Stimulated activated CD4-positive, alpha-beta T cell treated with anti-CD3 and anti-CD28 coated beads, Interleukin-4, amount 100 ng/mL, for 48 hours (primary cell): Measurements from ENCODE around the gene COL8A1.
"Not testable (repeated sequence)": the region's sequence is repeated elsewhere in the genome, so short reads cannot be mapped to it uniquely, and the experiment has no call there.

ENCODE experiments used
- DNase-seq, 2 donors: peaks; one replicate each; pipeline ENCODE4 v3.0.0-alpha.2; 2020; ENCODE audit warnings: low read depth in 2 of 2

The COL8A1 gene

DNA sequence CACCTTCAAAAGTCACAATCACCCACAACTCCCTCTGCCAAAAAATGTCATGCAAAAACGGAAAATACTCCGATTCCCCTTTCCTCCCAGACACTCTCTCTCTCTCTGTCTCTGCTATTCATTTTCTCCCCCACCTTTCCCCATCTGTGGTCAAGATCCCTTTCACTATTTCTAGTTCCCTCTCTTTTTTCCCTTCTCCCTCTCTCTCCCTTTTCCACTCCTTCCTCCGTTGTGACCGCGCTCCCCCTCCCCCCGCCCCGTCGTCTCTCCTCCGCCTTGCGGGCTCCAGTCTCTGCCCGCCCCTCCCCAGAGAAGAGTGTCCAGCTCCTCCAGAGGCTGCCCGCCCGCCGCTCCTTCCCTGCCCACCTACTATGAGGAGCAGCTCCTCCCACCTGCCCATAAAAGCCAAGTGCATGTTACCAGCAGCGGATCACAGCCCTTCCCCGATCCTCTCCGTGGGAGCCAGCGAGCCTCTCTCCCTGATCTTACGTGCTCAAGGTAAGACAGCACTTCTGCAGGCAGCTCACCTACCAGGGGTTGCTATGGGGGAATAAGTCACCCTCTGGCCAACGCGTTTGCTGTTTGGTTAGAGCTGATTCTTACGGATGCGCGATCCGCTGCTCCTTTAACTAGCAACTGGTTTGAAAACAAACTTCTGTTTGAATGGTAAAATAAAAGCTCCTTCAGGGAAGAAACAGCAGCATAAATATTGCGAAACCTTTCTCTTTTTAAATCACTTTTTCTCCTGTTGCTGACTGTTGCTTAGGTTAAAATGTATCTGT lies at the start of gene COL8A1:
COL8A1 (plus strand) TSS at position 428 of the 782 bp plus-strand sequence. CDS start 152,089 bp downstream, outside the sequence.
- no peak for DNase-seq

DNA sequence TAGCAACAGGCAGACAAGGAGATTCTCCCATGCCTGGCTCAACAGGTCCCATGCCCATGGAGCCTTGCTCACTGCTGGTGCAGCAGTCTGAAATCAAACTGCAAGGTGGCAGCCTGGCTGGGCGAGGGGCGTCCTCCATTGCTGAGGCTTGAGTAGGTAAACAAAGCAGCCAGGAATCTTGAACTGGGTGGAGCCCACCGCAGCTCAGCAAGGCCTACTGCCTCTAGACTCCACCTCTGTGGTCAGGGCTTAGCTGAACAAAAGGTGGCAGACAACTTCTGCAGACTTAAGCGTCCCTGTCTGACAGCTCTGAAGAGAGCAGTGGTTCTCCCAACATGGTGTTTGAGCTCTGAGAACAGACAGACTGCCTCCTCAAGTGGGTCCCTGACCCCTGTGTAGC lies 49.2 kb upstream of the COL8A1 start:
- DNase-seq = not testable (repeated sequence)

DNA sequence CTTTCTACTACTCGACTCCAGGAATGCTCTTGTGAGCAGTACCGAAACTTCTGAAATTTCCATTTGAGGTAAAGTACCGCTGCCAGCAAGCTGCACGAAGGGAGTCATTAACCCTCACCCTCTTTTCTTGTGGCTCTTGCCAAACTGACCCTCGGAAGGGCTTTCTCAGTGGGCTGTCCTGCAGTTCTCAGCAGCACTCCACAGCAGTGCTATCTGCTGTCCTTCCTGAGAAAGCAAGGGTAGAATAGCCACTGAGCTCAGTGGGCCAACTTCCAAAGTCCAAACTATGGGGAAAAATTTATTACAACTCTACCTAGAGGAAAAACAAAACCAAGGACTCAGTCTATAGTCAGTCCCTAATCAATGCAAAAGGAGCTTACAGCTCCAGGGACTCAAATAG lies 38.5 kb upstream of the COL8A1 start:
- DNase-seq = no peak

DNA sequence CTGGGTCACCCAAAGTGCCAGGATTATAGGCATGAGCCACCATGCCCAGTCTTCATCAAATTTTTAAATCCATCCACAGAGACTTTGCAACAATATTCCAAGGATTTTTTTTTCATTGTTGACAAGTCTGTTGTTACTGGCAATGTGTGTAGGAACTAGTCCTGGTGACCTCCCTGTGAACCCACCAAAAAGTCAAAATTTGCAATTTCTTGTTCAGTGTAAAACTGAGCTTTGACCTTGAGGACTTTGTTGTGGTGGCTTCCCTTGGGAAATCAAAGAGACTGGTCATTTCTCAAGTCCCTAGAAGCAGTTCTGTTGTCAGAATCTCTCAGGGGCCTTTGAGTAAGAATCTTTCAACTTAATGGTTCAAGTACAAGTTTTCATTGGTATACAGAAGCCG lies 36.9 kb upstream of the COL8A1 start:
- DNase-seq = no peak

DNA sequence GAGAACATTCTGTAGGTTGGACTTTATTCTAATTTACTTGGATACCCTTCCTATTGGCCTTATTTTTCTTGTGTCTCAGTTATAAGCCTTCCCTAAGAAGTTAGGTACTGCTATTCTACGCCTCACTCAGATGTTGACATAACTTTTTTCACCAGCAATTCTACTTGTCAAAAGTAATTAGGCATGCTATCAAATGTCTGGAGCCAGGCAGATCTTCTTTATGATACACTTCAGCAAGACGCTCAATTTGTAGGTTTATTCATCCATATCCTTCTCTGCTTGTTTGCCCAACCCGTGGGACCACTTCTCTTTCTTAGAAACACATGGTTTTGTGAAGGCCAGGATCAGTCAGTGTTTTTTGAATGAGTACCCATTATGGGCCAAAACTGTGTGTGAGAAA lies 36.2 kb upstream of the COL8A1 start:
- no peak for DNase-seq

DNA sequence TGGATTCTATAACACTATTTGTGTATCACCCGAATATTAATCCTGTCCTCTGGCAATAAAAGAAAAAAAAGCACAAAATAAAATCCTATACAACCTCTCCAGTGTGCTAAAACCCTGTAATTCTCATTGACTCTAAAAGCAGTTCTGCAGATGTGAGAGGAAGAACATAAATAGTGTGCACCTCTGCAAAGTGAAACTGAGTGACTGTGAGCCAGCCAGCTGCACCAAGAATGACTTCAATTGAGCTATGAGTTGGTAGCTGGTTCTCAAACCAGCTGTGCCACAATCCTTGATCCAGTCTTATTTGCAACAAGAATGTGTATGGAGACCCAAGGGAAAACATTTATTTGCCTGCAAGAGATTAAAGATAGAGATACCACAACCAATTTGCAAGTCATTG lies 31.2 kb upstream of the COL8A1 start:
- DNase-seq = no peak

DNA sequence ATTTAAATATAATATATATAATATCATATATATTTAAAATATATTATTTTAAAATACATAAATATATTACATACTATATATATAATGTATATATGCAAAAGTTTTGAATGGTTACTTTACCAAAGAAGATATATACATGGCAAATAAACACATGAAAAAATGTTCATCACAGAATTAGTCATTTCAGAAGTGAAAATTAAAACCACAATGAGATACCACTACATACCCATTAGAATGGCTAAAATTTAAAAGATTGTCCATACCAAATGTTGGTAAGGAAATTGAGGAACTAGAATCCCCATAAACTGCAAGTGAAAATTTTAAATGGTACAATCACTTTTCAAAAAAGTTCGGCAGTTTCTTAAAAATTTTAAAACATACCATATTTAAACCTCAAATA lies 23.6 kb upstream of the COL8A1 start:
- no peak for DNase-seq

DNA sequence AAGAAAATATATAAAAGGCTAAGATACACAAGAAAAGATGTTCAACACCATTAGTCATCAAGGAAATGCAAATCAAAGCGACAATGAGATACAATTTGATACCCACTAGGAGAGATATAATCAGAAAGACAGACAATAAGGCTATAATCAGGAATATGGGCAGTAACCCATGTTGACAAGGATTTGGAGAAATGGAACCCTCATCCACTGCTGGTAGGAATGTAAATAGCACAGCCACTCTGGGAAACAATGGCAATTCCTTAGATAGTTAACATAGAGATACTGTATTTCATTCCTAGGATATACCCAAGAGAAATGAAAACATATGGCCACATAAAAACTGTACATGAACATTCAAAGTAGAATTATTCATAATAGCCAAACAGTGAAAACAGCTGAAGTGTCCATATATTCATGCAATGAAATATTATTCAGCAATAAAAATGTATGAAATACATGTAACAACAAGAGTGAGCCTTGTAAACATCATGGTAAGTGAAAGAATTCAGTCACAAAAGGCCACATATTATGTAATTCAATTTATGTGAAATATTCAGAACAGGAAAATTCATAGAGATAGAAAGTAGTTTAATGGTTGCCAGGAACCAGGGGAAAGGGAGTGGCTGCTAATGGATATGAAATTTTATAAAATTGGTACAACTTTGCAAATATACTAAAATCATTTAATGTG lies 18.2 kb upstream of the COL8A1 start:
- no peak for DNase-seq

DNA sequence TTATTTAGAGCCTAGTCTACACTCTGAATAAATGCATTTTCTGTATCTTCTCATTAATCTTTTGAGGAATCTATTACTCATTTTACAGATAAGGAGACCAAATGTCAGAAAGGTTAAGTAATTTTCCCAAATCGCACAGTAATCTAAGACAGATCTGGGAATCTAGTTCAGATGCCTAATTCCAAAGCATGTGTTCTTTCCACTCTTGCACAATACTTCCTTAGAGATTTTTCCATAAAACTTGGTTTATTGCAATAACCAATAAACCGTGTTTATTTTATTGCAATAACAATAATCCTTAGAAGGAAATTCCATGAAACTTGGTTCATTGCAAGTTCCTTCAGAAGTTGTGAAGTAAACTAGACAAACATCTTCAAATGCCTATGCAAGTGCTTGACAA lies 17.4 kb upstream of the COL8A1 start:
- DNase-seq = no peak

DNA sequence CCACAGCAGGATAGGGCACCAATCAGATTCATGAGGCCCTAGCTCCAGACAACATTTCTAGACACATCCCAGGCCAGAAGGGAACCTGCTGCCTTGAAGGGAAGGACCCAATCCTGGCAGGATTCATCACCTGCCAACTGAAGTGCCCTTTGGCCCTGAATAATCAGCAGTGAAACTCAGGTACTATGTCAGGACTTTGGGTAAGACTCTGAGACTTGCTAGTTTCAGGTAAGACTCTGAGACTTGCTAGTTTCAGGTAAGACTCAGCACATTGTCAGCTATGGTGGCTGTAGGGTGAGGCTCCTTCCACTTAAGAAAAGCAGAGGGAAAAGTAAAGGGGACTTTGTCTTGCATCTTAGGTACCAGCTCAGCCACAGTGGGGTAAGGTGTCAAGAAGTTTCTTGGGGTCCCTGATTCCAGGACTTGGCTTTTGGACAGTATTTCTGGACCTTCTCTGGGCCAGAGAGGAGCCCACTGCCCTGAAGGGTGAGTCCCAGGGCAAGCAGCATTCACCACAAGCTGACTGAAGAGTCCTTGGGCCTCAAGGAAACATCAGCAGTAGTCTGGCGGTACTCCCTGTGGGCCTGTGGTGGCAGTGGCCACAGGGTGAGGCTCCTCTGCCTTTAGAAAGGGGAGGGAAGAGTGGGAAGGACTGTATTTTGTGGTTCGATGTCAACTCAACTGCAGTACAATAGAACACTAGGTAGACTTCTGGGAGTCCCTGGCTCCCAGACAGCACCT lies 13.7 kb upstream of the COL8A1 start:
- DNase-seq = no peak

DNA sequence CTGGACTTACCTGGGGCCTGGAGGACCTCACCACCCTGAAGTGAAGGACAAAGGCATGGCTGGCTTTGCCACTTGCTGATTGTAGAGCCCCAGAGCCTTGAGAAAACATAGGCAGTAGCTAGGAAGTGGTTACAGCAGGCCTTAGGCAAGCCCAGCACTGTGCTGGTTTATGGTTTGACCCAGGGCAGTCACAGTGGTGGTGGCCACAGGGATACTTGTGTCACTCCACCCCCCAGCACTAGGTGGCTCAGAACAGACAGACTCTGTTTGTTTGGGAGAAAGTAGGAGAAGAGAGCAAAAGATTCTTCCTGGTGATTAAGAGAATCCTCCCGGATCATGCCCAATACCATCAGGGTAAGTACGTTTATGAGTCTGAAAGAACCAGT lies 13.2 kb upstream of the COL8A1 start:
- no peak for DNase-seq

DNA sequence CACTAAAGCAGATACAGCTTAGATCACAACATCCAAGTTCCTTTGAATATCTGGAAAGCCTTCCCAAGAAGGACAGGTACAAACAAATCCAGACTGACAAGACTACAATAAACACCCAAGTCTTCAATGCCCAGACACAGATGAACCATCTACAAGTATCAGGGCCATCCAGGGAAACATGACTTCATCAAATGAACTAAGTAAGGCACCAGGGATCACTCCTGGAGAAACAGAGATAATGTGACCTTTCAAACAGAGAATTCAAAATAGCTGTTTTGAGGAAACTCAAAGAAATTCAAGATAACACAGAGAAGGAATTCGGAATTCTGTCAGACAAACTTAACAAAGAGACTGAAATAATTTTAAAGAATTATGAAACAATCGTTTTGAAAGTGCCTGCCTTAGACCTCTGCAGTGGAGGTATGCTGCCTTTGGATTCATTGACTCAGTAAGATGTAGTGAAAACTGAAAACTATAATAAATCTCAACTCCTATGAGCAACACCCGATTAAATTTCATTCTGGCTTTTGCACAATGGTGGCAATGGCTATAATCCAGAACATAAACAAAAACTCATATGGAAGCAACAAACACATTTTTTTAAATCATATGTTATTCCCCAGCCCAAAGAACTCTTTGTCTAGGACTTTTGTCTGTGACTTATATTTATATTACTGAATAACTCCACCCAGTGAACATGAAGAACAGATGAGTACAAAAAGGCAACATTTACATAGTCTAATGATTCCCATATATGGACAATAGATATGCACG lies 12.6 kb upstream of the COL8A1 start:
- no peak for DNase-seq

DNA sequence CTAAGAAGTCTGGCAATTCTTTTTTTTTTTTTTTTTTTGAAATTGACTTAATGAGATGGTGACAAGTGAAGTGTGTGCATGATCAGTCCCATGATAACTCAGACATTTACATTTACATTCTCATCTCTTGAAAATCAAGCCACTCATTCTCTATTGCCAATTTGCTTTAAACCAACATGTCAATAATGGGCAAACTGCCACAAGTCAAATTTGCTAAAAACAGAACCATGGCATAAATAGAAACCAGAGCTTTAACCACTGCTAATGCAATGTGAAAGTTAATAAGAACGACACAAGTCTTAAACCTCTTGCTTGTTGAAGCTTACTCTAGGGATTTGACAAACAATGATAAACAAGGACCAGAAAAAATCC lies 12.0 kb upstream of the COL8A1 start:
- DNase-seq = no peak

DNA sequence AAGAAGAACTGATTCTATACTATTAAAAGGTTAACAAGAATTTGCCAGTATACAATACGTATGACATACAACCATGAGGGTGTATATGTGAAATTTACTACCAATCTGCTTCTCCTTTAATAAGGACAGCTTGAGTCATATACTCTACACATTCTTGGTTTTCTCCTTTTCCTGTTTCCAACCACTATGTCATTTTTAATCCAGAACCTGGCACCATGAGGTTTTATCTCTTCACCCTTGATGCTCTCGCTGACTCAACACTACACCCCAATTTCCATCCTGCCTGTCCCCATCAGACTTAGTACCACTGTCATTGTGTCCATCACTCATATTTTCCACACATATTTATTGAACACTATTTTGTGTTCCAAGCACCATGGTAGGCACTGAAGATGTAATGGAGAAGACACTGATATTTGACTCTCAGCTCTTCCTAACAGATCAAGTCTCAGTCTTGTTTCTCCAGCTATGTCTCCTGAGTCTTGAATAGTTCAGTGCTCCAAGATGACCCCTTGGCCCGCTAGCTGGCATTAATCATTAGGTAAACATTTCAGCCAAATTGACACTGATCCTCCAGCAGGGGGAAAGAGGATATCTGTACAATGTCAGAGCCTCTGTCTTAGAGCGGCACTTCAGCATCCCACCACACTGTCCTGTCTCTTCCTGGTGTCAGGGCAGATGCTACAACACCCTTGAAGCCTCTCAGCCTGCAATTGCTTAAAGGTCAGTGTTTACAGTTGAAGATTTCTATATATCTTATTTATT lies 11.2 kb upstream of the COL8A1 start:
- DNase-seq = no peak

DNA sequence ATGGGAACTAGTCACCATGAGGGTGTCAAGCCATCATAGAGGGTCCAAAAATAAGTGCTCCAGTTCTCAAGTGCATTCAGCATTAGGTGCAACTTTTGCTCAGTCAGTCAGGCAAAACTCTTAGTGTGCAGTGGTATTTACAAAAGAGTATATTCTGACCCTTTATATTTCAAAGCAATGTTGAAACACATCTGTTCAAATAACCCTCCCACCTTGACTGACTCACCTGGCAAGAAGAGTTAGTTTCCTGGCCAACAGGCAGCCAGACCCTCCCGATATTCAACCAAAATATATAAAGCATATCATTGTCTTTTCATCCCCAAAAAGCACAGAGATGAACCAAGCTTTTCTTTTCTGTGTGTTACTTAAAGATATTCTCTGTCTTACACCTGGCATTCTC lies 7.6 kb upstream of the COL8A1 start:
- DNase-seq = no peak

DNA sequence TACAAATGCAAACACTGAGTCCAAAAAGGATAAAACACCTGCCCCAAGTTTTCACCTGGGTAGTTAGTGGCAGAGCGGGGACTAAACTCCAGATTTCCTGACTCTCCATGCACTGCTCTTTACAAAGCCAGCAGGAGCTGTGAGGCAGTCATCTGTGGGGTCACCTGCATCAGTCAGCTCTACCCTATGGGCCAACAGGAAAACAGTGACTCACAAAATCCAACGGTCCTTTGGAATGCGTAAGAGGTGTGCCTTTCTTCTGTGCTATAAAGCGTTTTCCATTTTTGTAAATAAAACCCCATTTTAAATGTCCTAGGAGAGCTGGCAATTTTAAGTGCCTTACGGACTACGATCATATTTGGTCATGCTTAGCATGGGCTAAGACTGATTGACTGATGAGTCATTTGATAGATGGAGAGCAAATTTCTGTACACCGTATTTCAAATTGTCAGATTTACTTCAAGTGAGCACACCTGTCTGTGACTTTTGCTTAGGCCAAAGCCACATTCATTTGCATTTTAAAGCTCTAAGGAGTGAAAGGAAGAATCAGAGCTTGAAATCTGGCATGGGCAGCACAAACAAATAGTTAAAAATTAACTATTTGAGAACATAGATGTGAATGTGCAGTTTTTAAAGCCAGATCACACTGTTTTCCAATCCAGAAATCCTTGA lies 4.4 kb upstream of the COL8A1 start:
- no peak for DNase-seq

DNA sequence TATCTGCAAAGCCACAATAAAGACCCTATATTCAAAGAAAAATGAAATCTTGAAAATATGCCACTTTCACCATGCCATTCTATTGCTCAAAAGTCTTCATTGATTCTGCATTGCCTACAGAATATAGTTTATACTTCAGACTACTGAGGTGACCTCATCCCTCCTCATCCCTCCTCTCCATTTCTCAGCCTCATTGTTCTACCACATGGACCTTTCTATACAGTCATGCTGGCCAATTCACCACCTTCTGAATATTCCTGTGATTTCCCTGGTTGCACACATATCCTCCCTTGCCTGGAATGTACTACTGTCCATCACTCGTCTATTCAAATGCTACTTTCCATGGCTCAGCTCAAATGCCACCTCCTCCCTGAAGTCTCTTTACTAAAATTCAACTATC lies 3.5 kb upstream of the COL8A1 start:
- no peak for DNase-seq

DNA sequence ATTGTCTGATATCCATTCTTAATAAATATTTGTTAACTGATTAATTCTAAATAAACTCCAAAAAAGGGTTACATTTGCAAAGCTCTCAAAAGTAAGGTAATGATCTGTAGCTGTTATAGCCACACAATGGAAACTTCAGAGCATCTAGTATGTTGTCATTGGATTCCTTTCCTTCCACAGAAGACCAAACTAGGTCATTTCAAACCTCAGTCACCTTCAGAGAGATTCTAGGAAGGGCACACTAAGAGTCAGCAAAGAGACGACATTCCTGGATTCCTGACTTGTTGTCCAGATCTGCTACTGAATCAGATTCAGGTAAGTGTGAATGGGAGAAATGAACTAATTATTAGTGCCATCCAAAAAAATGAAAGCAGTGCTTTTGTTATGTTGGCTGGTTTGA lies 3.0 kb upstream of the COL8A1 start:
- DNase-seq = no peak

DNA sequence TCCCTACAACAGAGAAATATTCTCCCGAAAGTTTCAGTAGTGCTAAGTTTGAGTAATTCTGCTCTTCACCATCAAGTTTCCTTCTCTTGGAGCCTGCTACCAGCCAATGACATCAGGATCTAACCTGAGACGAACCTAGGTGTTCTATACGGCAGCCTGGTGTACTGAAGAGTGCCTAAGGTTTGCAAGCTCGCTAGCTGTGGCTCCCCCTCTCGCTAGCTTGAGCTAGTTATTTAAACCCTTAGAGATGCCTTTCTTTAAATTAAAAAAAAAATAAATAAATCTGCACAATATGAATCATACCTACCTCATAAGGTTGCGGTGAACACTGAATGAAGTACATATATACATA lies 1.4 kb upstream of the COL8A1 start:
- no peak for DNase-seq

DNA sequence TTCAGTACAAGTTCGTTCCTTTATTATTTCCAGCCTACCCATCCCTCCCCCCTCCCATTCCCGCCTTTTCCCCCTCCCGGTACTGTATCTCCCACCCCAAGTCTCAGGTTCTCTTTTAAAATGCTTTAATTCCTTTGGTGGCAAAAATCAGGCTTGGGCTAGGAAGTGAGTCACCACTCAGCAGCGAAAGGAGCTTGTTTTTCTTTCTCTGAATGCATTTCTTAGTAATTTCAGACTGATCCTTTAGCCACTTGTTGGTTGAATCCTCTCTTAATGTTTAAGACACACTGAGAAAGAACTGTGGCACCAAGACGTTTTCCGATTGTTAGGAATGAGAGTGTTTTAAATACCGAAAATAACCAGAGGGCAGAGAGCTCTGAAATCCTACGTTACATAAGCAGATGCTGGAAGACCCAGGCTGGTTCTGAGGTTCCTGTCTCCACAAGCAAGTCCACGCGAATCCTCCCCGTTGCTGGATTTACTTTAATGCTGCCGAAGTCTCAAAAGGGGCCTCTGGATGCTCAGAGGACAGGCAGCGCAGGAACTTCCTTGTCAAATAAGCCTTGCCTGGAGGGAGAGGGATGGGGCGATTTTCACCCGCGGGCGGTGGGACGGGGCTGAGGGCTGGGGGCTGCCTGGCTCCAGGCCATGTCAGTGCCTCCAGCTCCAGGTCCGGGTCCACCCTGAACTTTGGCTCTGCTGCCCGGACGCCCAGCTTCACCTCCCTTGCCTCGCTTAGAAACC lies 854 bp upstream of the COL8A1 start:
- no peak for DNase-seq
